GM19099 (cell line): ENCODE data around the gene CHMP6.

Experiments
- POLR2A ChIP-seq: IDR thresholded peaks from 3 replicates; pipeline ENCODE4 v1.6.1; 2011; ENCODE audit warnings: low read depth; ENCODE audit not compliant: insufficient read length; ENCODE audit errors: extremely low read depth

The CHMP6 gene

DNA sequence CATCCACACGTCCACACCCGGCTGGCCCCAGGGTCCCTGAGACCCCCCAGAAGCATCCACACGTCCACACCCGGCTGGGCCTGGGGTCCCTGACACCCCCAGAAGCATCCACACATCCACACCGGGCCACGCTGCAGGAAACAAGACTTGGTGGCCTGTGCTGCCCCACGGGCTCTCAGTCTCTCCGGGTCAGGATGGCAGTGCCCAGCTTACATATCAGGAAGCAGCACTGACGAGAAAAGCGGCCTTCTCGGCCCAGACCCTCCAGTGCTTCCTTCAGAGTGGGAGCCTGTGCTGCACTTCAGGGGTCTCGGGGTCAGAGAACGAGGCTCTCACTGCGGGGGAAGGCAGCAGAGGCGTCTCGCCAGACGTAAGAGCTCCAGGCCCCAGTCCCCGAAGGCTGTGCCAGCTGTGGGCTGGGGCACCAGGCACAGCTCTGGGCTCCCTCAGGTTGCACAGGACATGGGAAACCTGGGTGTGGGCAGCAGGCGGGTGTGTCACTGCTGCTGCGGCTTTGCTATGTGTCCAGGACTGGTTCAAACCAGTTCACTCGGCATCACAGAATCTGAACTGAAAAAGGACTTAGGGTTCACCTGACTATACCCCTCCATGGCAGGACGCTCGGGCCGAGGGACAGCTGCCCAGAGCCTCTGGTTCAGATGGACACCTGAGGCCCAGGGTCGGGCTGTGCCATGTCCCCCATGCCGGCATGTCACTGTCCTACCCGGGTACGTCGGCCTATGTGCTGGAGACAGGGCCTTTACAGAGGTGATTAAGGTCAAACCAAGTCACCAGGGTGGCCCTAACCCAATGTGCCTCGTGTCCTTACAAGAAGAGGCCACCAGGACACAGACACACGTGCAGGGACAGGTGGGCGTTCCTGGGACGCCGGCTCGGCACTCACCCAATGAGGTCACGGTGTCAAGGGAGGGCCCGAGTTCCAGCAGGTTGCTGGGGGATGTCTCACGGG lies 40.2 kb upstream of the CHMP6 start:
- TF ChIP-seq POLR2A, result no peak

DNA sequence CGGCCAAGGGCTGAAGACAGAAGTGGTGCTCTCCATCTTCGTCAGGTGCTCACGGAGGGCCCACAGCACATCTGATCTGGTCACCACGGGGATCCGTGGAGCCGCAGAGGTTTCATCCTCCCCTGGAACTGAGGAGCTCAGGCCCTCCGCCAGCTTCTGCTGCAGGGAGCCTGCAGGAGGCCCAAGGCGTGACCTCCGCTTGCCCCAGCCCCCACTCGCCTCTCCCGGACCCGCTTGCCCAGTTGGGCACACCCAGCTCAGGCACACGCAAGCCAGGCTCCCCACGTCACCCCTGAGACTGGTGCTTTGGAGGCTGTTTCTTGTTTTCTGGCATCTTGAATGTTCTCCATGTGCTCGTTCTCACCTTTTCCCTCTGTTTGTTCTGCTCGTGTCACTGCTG lies 39.4 kb upstream of the CHMP6 start:
- TF ChIP-seq POLR2A, result no peak

DNA sequence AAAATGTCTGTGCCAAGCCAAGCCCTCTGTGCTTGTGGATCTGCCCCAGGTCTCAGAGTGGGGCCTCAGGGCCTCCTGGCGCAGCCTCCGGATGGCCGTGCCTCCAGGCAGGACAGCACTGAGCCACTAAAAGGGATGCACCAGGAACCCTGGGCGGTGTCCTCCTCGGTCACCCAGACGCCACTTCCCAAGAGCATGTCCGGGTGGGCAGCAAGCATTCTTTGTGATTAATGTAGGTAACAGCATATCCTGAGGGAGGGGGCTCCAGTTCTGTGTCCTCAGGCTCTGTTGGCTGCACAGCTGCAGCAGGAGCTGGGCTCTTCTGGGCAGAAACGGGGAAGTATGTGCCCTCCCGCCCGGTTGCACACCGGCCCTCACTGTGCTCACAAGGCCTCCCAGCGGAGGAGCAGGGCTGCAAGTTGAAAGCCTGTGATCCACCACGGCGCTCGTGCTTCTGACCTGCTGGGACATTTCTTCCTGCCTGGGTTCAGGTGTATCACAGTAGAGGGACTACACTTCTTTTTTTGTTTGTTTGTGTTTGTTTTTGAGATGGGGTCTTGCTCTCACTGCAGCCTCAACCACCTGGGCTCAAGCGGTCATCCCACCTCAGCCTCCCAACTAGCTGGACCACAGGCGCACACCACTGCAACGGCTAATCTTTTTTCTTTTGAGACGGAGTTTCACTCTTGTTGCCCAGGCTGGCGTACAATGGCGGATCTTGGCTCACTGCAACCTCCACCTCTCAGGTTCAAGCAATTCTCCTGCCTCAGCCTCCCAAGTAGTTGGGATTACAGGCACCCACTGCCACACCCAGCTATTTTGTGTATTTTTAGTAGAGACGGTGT lies 37.9 kb upstream of the CHMP6 start:
- no peak for TF ChIP-seq POLR2A

DNA sequence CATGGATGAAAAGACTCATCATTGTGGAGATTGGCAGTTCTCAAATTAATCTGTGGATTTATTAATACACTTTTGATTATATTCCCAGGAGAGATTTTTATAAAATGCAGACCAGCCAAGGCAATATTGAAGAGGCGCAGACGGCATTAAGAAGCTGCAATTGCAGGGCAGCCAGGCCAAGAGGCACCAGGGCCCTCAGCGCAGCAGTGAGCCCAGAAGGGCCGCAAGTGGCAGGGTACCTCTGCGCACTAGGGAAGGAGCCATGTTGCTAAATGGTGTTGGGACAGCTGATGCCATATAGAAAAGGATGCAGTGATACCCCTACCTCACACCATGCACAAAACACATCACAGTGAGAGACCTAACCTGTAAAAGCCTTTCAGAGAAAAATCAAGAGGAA lies 36.6 kb upstream of the CHMP6 start:
- no peak for TF ChIP-seq POLR2A

DNA sequence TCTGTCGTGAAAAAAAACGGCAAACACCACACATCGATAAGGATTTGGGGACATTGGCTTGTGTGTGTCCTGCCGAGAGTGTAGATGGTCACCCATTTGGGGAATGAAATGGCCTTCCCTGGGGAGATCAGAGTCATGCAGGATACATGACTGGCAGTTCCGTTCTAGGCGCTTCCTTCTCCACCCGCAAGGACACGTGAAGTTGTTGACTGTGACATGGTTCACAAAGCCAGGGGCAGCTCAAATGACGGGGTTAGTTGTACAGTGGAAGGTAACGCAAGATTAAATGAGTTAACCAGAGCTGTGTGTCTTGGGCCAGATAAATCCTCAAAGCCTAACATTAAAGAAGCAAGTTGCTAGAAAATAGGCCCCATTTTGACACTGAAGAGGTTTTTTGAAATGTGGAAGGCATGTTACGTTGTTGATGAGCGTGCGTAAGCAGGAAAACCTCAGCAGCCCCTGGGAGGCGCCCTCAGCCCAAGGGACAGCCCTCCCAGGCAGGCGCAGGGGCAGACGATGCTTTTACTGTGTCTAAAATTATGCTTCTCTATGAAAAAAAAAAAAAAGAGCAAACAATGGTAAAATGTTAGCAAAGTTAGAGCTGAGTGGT lies 35.9 kb upstream of the CHMP6 start:
- no peak for TF ChIP-seq POLR2A

DNA sequence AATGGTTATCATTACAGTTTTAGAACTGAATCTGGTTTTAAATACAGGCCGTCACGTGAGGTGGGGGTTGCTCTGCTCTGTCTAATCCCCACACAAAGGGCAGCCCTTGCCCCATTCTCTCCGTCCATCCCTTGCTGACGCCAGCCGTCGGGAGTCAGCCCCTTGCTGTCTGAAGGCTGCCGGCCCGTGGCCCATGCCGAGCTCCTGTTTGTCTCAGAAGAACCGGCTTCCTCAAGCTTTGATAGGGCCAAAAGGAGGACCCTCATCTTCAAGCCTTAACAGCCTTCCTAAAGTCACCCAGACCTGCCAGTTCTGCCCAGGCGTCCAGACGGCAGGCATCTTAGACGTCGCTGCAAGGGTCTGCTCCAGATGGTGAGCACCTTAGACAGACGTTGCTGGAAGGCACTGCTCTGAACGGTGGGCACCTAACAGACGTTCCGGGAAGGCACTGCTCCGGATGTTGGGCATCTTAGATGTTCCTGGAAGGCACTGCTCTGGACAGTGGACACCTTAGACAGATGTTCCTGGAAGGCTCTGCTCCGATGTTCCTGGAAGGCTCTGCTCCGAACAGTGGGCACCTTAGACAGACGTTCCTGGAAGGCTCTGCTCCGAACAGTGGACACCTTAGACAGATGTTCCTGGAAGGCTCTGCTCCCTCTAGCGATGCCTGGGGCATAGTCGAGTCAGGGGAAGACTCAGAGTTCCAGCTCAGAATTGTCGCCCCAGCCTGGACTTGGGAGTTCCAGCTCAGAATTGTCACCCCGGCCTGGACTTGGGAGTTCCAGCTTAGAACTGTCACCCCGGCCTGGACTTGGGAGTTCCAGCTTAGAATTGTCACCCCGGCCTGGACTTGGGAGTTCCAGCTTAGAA lies 35.1 kb upstream of the CHMP6 start:
- no peak for TF ChIP-seq POLR2A

DNA sequence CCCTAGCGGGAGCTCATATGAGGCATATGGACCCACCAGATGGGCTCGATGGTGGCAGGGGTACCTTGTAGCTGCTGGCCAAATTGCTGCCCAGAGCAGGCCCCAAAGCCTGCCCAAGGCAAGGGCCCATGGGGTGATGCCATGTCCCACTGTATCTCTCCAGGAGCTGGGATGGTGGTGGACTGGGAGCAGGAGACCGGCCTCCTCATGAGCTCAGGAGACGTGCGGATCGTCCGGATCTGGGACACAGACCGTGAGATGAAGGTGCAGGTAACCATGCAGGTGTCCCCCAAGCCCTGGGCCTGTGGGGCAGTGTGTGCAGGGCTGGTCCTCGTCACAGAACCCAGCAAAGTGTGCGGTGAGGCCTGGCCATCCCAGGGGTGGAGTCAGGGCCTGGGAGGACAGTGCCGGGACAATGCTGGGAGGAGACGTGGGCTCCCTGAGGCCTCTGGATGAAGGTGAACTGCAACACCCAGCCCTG lies 34.1 kb upstream of the CHMP6 start:
- TF ChIP-seq POLR2A, result no peak

DNA sequence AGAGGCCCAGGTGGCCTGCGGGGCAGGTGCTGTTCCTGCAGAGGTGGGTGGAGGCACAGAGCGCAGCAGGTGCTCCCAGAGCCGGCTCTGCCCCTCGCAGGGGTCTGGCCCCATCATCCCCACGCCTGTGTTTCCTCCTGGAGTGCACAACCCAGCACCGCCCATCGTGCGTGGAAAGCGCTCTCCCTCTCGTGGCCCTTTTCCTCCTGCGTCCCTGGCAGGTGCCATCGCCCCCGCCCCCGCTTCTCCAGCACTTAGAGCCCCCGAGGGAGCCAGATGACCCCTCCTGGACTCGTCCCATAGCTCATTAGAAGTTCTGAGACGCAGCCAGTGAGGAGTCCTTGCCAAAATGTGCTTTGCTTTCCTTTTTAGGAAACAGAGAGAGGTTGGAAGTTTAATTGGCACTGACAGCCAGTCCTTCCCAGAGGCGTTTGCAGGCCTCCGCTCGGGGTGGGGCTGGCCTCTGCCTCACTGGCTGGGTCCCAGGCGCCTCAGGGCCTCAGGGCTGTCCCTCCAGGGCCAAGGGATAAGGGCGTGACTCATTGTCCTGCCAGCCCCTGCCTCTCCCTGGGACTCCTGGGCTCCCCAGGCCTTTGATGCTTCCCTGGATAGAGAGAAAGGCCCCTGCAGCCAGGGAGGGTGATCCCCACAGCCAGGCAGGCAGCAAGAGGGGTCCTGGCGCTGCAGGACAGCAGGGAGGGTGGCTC lies 32.2 kb upstream of the CHMP6 start:
- no peak for TF ChIP-seq POLR2A

DNA sequence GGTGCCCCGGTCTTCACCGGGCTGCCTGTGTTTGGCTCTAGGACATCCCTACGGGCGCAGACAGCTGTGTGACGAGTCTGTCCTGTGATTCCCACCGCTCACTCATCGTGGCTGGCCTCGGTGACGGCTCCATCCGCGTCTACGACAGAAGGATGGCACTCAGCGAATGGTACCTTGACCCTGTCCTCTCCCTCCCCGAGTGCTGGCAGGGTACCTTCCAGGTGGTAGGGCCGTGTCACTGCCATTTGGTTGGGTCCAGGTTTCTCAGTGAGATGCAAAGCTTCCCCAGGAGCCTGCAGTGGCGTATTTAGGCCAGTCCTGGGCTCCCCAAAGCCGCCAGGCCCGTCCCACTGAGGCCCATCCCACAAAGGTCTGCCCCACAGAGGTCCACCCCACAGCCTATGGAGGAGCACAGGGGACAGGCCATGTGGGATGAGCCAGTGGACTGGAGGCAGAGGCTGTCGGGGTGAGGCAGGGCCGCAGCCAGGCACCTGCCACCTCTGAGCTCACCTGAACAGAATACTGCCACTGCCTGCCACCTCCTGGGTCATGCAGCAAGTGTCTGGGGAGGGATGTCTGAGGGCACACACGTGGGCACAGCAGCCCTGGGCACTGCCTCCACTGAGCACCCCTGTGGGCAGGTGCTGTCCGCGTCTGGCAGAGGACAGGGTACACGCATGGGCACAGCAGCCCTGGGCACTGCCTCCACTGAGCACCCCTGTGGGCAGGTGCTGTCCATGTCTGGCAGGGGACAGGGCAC lies 31.4 kb upstream of the CHMP6 start:
- TF ChIP-seq POLR2A, result no peak

DNA sequence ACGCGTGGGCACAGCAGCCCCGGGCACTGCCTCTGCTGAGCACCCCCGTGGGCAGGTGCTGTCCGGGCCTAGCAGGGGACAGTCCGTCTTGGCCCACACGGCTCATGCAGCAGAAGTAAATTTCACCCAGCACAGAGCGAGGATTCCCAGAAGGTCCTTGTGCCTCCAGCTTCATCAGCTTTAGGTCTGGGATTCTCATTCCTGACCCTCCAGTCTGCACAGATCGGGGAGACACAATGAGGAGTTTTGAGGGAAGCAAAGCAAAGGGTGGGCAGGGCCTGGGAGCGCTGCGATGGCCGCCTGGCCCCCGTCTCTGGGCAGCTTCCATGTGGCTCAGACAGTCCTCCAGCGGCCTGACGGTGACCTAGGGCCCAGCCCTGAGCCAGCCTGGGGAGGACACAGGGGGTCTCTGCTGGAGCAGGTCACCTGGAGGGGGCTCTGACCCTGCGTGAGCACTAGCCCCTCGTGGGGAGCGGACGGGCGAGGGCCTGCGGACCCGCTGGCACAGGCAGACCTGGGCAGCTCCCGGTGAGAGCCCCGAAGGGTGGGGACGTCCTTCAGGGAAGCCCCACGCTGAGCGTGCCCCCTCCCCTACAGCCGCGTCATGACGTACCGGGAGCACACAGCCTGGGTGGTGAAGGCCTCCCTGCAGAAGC lies 30.7 kb upstream of the CHMP6 start:
- TF ChIP-seq POLR2A, result no peak

DNA sequence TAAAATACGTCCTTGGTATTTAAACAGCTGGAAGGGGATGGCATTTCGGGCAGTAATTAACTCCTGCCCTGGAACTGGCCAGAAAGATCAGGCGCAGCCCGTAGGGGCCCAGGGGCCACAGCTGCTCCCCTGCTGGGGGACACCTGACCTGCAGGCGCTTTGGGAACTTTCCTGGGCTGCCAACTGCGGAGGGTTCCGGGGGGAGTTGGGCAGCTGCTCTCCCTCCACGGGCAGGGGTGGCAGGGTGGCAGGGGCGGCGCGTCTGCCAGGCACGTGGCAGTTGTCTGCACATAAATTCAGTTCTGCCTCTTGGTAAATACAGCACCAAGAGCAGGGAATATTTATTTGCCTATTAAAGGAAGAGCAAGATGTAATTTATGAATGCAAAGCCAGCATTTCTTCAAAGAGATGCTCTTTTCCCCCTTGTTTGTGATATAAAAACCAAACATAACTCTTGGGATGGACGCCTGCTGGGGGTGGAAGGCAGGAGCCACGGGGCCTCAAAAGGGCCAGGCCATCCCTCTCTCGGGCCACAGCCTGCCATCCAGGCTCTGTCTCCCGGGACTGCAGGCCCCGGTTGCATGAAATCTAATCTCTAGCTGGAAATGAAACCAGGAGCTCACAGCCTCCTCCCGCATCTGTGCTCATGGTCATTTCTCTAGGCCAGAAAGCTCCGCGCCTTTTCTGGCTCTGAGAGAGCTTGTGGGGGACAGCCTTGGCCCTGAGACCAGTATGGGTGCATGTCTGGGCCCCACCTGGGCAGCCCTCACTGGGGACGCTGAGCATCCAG lies 29.9 kb upstream of the CHMP6 start:
- no peak for TF ChIP-seq POLR2A

DNA sequence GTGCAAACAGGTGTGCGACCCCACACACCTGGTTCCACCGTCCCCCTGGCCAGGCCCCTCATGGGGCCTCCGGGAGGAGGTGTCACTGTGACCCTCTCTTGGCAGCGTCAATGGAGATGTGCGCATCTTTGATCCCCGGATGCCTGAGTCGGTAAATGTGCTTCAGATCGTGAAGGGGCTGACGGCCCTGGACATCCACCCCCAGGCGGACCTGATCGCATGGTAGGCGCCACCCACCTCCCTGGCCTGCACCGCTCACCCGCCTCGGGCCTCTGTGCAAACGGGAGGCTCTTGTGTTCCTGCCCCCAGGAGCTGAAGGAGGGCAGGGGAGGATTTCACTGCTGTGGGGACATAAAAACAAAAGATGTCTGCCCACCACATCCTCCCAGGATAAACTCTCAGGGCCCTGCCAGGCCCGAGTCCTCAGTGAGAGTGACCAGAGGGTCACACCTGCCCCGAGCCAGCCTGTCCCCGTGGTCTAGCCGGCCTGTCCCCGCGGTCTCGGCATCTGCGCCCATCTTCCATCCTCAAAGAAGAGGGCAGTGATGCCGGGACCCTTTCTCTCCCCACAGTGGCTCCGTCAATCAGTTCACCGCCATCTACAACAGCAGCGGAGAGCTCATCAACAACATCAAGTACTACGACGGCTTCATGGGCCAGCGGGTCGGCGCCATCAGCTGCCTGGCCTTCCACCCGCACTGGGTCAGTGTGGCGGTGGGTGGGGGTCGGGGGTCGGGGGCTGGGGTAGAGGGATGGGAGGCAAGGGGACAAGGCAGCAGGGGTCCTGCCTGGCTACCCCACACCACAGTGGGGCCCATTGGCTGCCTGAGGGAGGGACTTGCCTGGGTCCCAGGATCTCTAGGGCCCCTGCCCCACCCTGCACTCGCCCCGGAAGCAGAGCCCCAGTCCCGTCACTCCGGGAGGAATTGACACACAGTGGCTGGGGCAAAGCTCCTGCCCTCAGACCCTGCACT lies 29.0 kb upstream of the CHMP6 start:
- TF ChIP-seq POLR2A, result no peak
